ENCODE results near the gene LARP4B.

The LARP4B gene

GRCh38 chr10:966466-967235 lies 35.1 kb upstream of the LARP4B start:
- H3K27ac ChIP-seq (ENCODE audit: low read depth, low read length): no peak overlapping the region
- no peak overlapping the region for H3K4me3 ChIP-seq (ENCODE audit: low read length)
- no peaks in the 10 kb centered on the region for H3K9me2 ChIP-seq (replicated peaks; ENCODE audit: control insufficient read depth, low read length)
- H3F3A ChIP-seq (ENCODE audit: control insufficient read depth, insufficient read depth): no peaks in the 10 kb centered on the region
- no peaks in the 10 kb centered on the region for H3K79me2 ChIP-seq (ENCODE audit: control insufficient read depth, low read length)
- H3K36me3 ChIP-seq (ENCODE audit: control insufficient read depth, low read length): no peaks in the 10 kb centered on the region
- H4K20me1 ChIP-seq (ENCODE audit: control insufficient read depth, insufficient read depth, low read depth, low read length): no peaks in the 10 kb centered on the region
- H3K9me3 ChIP-seq (ENCODE audit: control insufficient read depth, insufficient read depth, low read length): no peaks in the 10 kb centered on the region
- no peak for TF ChIP-seq EZH2phosphoT487 (IDR thresholded peaks at IDR 0.05; ENCODE audit: borderline replicate concordance, low read length)
- TF ChIP-seq, protein P1, sequence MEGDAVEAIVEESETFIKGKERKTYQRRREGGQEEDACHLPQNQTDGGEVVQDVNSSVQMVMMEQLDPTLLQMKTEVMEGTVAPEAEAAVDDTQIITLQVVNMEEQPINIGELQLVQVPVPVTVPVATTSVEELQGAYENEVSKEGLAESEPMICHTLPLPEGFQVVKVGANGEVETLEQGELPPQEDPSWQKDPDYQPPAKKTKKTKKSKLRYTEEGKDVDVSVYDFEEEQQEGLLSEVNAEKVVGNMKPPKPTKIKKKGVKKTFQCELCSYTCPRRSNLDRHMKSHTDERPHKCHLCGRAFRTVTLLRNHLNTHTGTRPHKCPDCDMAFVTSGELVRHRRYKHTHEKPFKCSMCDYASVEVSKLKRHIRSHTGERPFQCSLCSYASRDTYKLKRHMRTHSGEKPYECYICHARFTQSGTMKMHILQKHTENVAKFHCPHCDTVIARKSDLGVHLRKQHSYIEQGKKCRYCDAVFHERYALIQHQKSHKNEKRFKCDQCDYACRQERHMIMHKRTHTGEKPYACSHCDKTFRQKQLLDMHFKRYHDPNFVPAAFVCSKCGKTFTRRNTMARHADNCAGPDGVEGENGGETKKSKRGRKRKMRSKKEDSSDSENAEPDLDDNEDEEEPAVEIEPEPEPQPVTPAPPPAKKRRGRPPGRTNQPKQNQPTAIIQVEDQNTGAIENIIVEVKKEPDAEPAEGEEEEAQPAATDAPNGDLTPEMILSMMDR (IDR thresholded peaks at IDR 0.05; ENCODE audit: low read depth, low read length, poor library complexity, severe bottlenecking): no peak
- no peak overlapping the region for H3K4me2 ChIP-seq (ENCODE audit: low read length)
- no peaks in the 10 kb centered on the region for H3K4me1 ChIP-seq (ENCODE audit: control insufficient read depth, low read length)
- peaks cover 21% of the 10 kb centered on the region for H3K27me3 ChIP-seq (ENCODE audit: control insufficient read depth, low read length)

DNA sequence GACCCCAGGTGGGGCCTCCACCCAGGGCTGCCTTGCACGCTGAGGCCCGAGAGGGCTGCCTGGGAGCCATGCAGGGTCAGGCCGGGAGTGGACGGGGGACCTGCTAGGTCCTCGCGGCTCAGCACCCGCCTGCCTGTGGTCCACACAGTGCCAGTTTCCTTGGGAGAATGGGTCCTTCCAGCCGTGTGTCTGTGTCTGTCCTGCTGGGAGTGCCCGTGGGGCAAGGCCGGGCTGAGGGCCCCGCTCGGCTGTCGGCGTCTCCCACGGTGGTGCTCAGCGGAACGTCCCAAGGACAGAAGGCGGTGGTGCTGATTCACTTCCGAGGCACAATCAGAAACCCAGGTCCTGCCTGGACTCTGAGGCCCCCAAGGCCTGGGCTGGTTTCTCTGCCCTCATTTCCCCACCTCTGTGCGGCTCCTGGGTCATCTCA lies 33.5 kb upstream of the LARP4B start:
- no peaks in the 10 kb centered on the region for H3K79me2 ChIP-seq (ENCODE audit: control insufficient read depth, low read length)
- TF ChIP-seq, protein P1 (IDR thresholded peaks at IDR 0.05; ENCODE audit: low read depth, low read length, poor library complexity, severe bottlenecking): no peak
- TF ChIP-seq EZH2phosphoT487 (IDR thresholded peaks at IDR 0.05; ENCODE audit: borderline replicate concordance, low read length): no peak
- H3K4me1 ChIP-seq (ENCODE audit: control insufficient read depth, low read length): no peaks in the 10 kb centered on the region
- no peak overlapping the region for H3K27ac ChIP-seq (ENCODE audit: low read depth, low read length)
- H3K36me3 ChIP-seq (ENCODE audit: control insufficient read depth, low read length): no peaks in the 10 kb centered on the region
- no peaks in the 10 kb centered on the region for H3K9me3 ChIP-seq (ENCODE audit: control insufficient read depth, insufficient read depth, low read length)
- no peak overlapping the region for H3K4me2 ChIP-seq (ENCODE audit: low read length)
- H3K9me2 ChIP-seq (replicated peaks; ENCODE audit: control insufficient read depth, low read length): no peaks in the 10 kb centered on the region
- no peaks in the 10 kb centered on the region for H3F3A ChIP-seq (ENCODE audit: control insufficient read depth, insufficient read depth)
- H3K4me3 ChIP-seq (ENCODE audit: low read length): no peak overlapping the region
- peaks cover 13% of the 10 kb centered on the region for H3K27me3 ChIP-seq (ENCODE audit: control insufficient read depth, low read length)
- H4K20me1 ChIP-seq (ENCODE audit: control insufficient read depth, insufficient read depth, low read depth, low read length): no peaks in the 10 kb centered on the region

GRCh38 chr10:964321-964987 lies 32.9 kb upstream of the LARP4B start:
- Histone ChIP-seq H3K36me3 (ENCODE audit: control insufficient read depth, low read length) (no peaks in the 10 kb centered on the region), H3F3A (ENCODE audit: control insufficient read depth, insufficient read depth) (no peaks in the 10 kb centered on the region), H3K4me3 (ENCODE audit: low read length) (no peak overlapping the region), H3K27me3 (ENCODE audit: control insufficient read depth, low read length) (peaks cover 12% of the 10 kb centered on the region), H3K27ac (ENCODE audit: low read depth, low read length) (no peak overlapping the region), H4K20me1 (ENCODE audit: control insufficient read depth, insufficient read depth, low read depth, low read length) (no peaks in the 10 kb centered on the region), H3K4me2 (ENCODE audit: low read length) (no peak overlapping the region), H3K9me3 (ENCODE audit: control insufficient read depth, insufficient read depth, low read length) (no peaks in the 10 kb centered on the region), H3K9me2 (replicated peaks; ENCODE audit: control insufficient read depth, low read length) (no peaks in the 10 kb centered on the region), H3K79me2 (ENCODE audit: control insufficient read depth, low read length) (no peaks in the 10 kb centered on the region), H3K4me1 (ENCODE audit: control insufficient read depth, low read length) (no peaks in the 10 kb centered on the region)
- TF ChIP-seq EZH2phosphoT487 (IDR thresholded peaks at IDR 0.05; ENCODE audit: borderline replicate concordance, low read length): no peak
- TF ChIP-seq, protein P1 (IDR thresholded peaks at IDR 0.05; ENCODE audit: low read depth, low read length, poor library complexity, severe bottlenecking): no peak

All from DOHH2 (cell line).